Measurements from ENCODE around the gene TACR1.
"Not testable (repeated sequence)": the region's sequence is repeated elsewhere in the genome, so short reads cannot be mapped to it uniquely, and the experiment has no call there.

Gene TACR1

GRCh38 chr2:75152243-75152642, 47.1 kb downstream of the TACR1 start:
- H3K27me3 ChIP-seq (replicated peaks; ENCODE audit: control insufficient read depth, insufficient read depth, low read length, poor library complexity, severe bottlenecking); H3K36me3 ChIP-seq (ENCODE audit: control insufficient read depth, insufficient read depth, low read length); H3K4me1 ChIP-seq (ENCODE audit: control insufficient read depth, insufficient read depth, low read length, poor library complexity, severe bottlenecking); H3K27ac ChIP-seq (ENCODE audit: insufficient read depth, low read length, poor library complexity, severe bottlenecking); DNase-seq; H3K9me3 ChIP-seq (ENCODE audit: control insufficient read depth, low read length); H3K4me3 ChIP-seq (ENCODE audit: insufficient read depth, low read depth, low read length, poor library complexity, severe bottlenecking): not testable (repeated sequence)

GRCh38 chr2:75147884-75148283, 51.4 kb downstream of the TACR1 start:
- not testable (repeated sequence) for H3K4me1 ChIP-seq (ENCODE audit: control insufficient read depth, insufficient read depth, low read length, poor library complexity, severe bottlenecking); H3K4me3 ChIP-seq (ENCODE audit: insufficient read depth, low read depth, low read length, poor library complexity, severe bottlenecking); H3K36me3 ChIP-seq (ENCODE audit: control insufficient read depth, insufficient read depth, low read length); H3K27me3 ChIP-seq (replicated peaks; ENCODE audit: control insufficient read depth, insufficient read depth, low read length, poor library complexity, severe bottlenecking); DNase-seq; H3K27ac ChIP-seq (ENCODE audit: insufficient read depth, low read length, poor library complexity, severe bottlenecking); H3K9me3 ChIP-seq (ENCODE audit: control insufficient read depth, low read length)

DNA sequence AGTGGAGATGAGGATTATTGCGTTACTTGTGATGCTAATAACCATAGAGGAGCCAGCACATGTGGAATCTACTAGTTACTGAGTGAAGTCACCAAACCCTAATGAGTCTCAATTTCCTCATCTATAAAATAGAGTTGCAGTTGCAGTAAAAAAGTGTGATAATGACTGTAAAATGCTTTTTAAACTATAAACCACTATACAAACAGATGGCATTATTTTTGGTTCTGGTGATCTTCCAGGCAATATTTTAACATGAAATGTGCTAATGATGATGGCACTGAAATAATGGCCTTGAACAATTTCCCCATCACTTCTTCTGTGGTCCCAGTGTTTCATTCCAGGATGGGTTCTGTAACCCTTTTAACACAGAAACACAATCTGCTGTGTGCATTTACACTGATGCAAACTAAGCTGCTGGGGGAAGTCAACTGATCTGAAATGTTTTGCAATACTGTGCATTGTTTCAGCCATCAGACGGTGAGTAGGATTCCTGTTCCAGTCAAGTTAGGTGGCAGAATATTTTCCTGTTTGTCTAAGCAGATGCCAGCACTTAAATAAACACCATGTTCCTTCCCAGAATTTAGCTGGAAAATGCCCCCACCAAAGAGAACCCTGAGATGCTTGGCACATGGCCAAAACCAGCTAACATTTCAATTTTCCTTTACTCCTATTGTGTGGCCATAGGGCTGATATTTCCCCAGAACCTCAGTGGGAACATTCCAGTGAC, 52.6 kb downstream of the TACR1 start:
- H3K36me3 ChIP-seq (ENCODE audit: control insufficient read depth, insufficient read depth, low read length) = no peaks in the 10 kb centered on the region
- no peak overlapping the region for H3K4me3 ChIP-seq (ENCODE audit: insufficient read depth, low read depth, low read length, poor library complexity, severe bottlenecking)
- H3K27ac ChIP-seq (ENCODE audit: insufficient read depth, low read length, poor library complexity, severe bottlenecking) = no peak overlapping the region
- no peaks in the 10 kb centered on the region for H3K27me3 ChIP-seq (replicated peaks; ENCODE audit: control insufficient read depth, insufficient read depth, low read length, poor library complexity, severe bottlenecking)
- no peak for DNase-seq
- no peaks in the 10 kb centered on the region for H3K9me3 ChIP-seq (ENCODE audit: control insufficient read depth, low read length)
- H3K4me1 ChIP-seq (ENCODE audit: control insufficient read depth, insufficient read depth, low read length, poor library complexity, severe bottlenecking) = no peaks in the 10 kb centered on the region

GRCh38 chr2:75146221-75146605, 53.1 kb downstream of the TACR1 start:
- not testable (repeated sequence) for H3K4me3 ChIP-seq (ENCODE audit: insufficient read depth, low read depth, low read length, poor library complexity, severe bottlenecking); H3K9me3 ChIP-seq (ENCODE audit: control insufficient read depth, low read length); H3K4me1 ChIP-seq (ENCODE audit: control insufficient read depth, insufficient read depth, low read length, poor library complexity, severe bottlenecking); H3K27ac ChIP-seq (ENCODE audit: insufficient read depth, low read length, poor library complexity, severe bottlenecking); H3K36me3 ChIP-seq (ENCODE audit: control insufficient read depth, insufficient read depth, low read length); DNase-seq; H3K27me3 ChIP-seq (replicated peaks; ENCODE audit: control insufficient read depth, insufficient read depth, low read length, poor library complexity, severe bottlenecking)

- Histone ChIP-seq H3K4me1 (ENCODE audit: control insufficient read depth, insufficient read depth, low read length, poor library complexity, severe bottlenecking) (no peaks in the 10 kb centered on the region), H3K9me3 (ENCODE audit: control insufficient read depth, low read length) (no peaks in the 10 kb centered on the region), H3K27ac (ENCODE audit: insufficient read depth, low read length, poor library complexity, severe bottlenecking) (no peak overlapping the region), H3K27me3 (replicated peaks; ENCODE audit: control insufficient read depth, insufficient read depth, low read length, poor library complexity, severe bottlenecking) (no peaks in the 10 kb centered on the region), H3K36me3 (ENCODE audit: control insufficient read depth, insufficient read depth, low read length) (no peaks in the 10 kb centered on the region), H3K4me3 (ENCODE audit: insufficient read depth, low read depth, low read length, poor library complexity, severe bottlenecking) (no peak overlapping the region)
- DNase-seq = no peak
Measured at GRCh38 chr2:75142081-75142480, 57.2 kb downstream of the TACR1 start.

DNA sequence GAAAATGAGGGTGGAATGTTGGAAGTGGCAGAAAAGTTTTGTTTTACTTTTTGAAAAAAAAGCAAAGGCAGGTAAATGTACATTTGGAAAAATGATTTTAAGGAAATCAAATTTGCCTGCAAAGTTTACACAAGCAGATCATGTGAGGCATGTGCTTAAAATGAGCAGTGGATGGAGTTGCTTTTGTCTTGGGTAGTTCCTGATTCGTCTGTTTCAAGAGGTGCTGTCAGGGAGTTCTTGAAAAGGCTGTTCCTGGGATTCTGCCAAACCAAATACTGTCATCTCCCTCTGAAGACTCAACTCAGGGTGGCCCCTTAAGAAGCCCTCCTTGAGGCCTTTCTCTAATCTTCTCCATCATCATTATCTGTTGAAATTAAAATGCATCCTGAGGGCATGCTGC, 59.0 kb downstream of the TACR1 start:
- H3K27me3 ChIP-seq (replicated peaks; ENCODE audit: control insufficient read depth, insufficient read depth, low read length, poor library complexity, severe bottlenecking) = no peaks in the 10 kb centered on the region
- H3K4me3 ChIP-seq (ENCODE audit: insufficient read depth, low read depth, low read length, poor library complexity, severe bottlenecking) = no peak overlapping the region
- no peaks in the 10 kb centered on the region for H3K36me3 ChIP-seq (ENCODE audit: control insufficient read depth, insufficient read depth, low read length)
- no peak overlapping the region for H3K27ac ChIP-seq (ENCODE audit: insufficient read depth, low read length, poor library complexity, severe bottlenecking)
- no peak for DNase-seq
- no peaks in the 10 kb centered on the region for H3K9me3 ChIP-seq (ENCODE audit: control insufficient read depth, low read length)
- H3K4me1 ChIP-seq (ENCODE audit: control insufficient read depth, insufficient read depth, low read length, poor library complexity, severe bottlenecking) = no peaks in the 10 kb centered on the region

GRCh38 chr2:75139171-75139570, 60.1 kb downstream of the TACR1 start:
- no peaks in the 10 kb centered on the region for H3K4me1 ChIP-seq (ENCODE audit: control insufficient read depth, insufficient read depth, low read length, poor library complexity, severe bottlenecking)
- H3K9me3 ChIP-seq (ENCODE audit: control insufficient read depth, low read length) = no peaks in the 10 kb centered on the region
- H3K27me3 ChIP-seq (replicated peaks; ENCODE audit: control insufficient read depth, insufficient read depth, low read length, poor library complexity, severe bottlenecking) = no peaks in the 10 kb centered on the region
- no peak for DNase-seq
- no peaks in the 10 kb centered on the region for H3K36me3 ChIP-seq (ENCODE audit: control insufficient read depth, insufficient read depth, low read length)
- no peak overlapping the region for H3K4me3 ChIP-seq (ENCODE audit: insufficient read depth, low read depth, low read length, poor library complexity, severe bottlenecking)
- H3K27ac ChIP-seq (ENCODE audit: insufficient read depth, low read length, poor library complexity, severe bottlenecking) = no peak overlapping the region

DNA sequence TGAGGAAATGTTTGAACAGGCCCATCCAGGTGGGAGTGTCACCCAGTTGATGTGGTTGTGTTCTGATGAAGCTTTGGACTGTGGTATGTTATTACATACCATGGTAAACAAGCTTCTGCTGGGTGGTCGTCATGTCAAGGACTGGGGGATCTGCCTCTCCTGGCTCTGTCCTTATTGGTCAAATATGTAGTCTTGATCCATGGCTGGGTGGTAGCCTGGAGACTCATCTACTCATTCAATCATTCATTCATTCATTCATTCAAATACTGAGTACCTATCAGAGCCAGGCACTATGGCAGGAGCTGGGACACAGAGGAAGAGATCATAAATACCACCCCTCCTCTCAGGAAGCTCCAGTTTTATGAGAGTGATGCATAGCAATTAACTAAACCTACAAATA, 60.8 kb downstream of the TACR1 start:
- Histone ChIP-seq H3K27me3 (replicated peaks; ENCODE audit: control insufficient read depth, insufficient read depth, low read length, poor library complexity, severe bottlenecking) (no peaks in the 10 kb centered on the region), H3K4me3 (ENCODE audit: insufficient read depth, low read depth, low read length, poor library complexity, severe bottlenecking) (no peak overlapping the region), H3K4me1 (ENCODE audit: control insufficient read depth, insufficient read depth, low read length, poor library complexity, severe bottlenecking) (no peaks in the 10 kb centered on the region), H3K27ac (ENCODE audit: insufficient read depth, low read length, poor library complexity, severe bottlenecking) (no peak overlapping the region), H3K36me3 (ENCODE audit: control insufficient read depth, insufficient read depth, low read length) (no peaks in the 10 kb centered on the region), H3K9me3 (ENCODE audit: control insufficient read depth, low read length) (no peaks in the 10 kb centered on the region)
- DNase-seq = no peak

DNA sequence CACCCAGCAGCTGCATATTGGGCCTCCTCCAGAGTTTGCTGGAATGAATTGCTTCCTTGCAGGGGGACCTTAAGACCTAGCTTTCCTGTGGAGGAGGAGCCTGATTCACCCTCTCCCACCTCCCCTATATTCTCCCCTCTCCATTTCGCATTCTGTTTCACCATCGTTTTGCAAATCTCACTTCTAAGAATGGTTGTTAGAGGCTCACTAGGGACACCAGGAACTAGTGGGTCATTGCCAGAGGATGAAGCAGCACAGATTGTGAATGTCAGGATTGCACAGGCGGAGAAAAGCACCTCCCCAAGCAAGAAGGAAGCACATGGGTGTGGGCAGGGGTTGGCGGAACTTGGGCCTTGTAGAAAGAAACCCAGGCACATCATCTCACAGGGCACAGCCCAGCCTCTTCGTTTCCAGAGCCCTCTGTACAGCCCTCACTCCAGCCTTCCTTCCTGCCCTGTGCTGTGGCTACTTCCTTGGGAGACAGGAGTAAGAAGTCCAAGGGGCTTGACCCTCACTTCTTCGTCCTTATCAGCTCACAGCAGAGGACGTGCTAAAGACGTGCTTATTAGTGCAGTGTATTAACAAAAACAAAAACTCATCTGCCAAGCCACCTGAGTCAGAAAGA, 63.4 kb downstream of the TACR1 start:
- no peaks in the 10 kb centered on the region for H3K27me3 ChIP-seq (replicated peaks; ENCODE audit: control insufficient read depth, insufficient read depth, low read length, poor library complexity, severe bottlenecking)
- no peaks in the 10 kb centered on the region for H3K4me1 ChIP-seq (ENCODE audit: control insufficient read depth, insufficient read depth, low read length, poor library complexity, severe bottlenecking)
- H3K36me3 ChIP-seq (ENCODE audit: control insufficient read depth, insufficient read depth, low read length) = no peaks in the 10 kb centered on the region
- no peak for DNase-seq
- H3K4me3 ChIP-seq (ENCODE audit: insufficient read depth, low read depth, low read length, poor library complexity, severe bottlenecking) = no peak overlapping the region
- H3K9me3 ChIP-seq (ENCODE audit: control insufficient read depth, low read length) = no peaks in the 10 kb centered on the region
- no peak overlapping the region for H3K27ac ChIP-seq (ENCODE audit: insufficient read depth, low read length, poor library complexity, severe bottlenecking)

GRCh38 chr2:75134860-75135259, 64.5 kb downstream of the TACR1 start:
- no peak for DNase-seq
- H3K4me3 ChIP-seq (ENCODE audit: insufficient read depth, low read depth, low read length, poor library complexity, severe bottlenecking) = no peak overlapping the region
- no peaks in the 10 kb centered on the region for H3K4me1 ChIP-seq (ENCODE audit: control insufficient read depth, insufficient read depth, low read length, poor library complexity, severe bottlenecking)
- no peaks in the 10 kb centered on the region for H3K27me3 ChIP-seq (replicated peaks; ENCODE audit: control insufficient read depth, insufficient read depth, low read length, poor library complexity, severe bottlenecking)
- H3K9me3 ChIP-seq (ENCODE audit: control insufficient read depth, low read length) = no peaks in the 10 kb centered on the region
- H3K36me3 ChIP-seq (ENCODE audit: control insufficient read depth, insufficient read depth, low read length) = no peaks in the 10 kb centered on the region
- no peak overlapping the region for H3K27ac ChIP-seq (ENCODE audit: insufficient read depth, low read length, poor library complexity, severe bottlenecking)

All from effector memory CD4-positive, alpha-beta T cell (primary cell).